22Rv1 (cell line): ENCODE results near the gene WFS1.
A peak's percentile ranks its signal among the peaks of the same experiment; 100 is the strongest.

Experiments used
- H3K27ac ChIP-seq: fragments of 450-650 bp; 2 replicates; pipeline ENCODE4 v1.5.1; 2017
- CTCF ChIP-seq: fragments of 450-650 bp; IDR thresholded peaks from 2 replicates; pipeline ENCODE4 v1.5.1; 2017; ENCODE audit warnings: mild to moderate bottlenecking
- ZFX ChIP-seq: fragments of 450-650 bp; IDR thresholded peaks from 2 replicates; pipeline ENCODE4 v1.6.1; 2017; ENCODE audit warnings: antibody characterized with exemption, borderline replicate concordance

WFS1 gene

DNA sequence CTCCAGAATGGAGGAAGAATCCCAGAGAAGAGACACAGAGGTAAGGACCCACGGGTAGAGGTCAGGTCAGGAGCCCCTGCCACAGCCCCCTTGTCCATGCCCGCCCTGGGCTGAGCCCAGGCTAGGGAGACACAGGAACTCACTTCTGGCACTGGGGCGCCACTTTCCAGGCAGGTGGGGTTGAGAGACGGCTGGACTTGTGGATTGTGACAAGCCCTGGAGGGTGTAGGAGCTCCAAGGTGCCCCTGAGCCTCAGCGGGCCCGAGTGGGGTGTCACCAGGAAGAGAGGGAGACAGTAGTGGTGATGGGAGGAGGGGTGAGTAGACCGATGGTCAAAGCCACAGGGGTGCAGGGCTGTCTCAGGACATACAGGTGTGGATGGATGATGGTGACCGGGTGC lies 58.9 kb downstream of the WFS1 start:
- H3K27ac ChIP-seq, result no peak overlapping the region
- TF ChIP-seq CTCF, result no peak
- no peak for TF ChIP-seq ZFX

DNA sequence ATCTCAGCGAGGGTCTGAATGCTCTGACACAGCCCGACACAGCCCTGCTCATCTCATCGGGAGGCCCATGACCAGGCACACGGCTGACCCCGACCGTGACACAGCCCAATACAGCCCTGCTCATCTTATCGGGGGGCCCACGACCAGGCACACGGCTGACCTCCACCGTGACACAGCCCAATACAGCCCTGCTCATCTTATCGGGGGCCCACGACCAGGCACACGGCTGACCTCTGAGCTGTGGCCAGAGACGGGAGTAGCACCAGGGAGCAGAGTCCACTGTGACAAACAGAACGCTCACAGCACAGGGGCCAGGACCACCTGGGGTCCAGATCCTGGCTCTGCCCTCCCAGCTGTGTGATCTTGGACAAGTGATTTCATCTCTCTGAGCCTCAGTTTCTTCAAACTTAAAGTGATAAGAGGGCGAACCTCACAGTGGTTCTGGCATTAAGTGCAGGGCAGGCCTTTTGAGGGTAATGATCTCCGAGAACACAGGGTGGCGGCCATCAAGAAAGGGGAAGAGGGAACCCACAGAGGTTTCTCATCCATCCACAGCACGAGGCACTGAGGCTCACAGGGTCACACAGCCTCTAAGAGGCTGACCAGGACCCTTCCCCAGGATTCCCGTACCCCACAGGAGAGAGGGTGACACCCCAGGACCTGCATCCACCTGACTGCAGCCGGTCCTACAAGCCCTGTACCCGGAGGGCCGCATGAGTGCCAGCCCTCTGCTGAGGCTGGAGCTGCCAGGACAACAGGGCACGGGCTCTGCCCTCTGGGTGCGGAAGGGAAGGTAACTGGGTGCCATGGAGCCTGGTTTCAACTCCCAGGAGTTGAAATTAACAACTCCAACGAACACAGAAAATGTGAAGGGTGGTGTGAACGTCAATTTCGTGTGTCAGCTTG lies 60.1 kb downstream of the WFS1 start:
- TF ChIP-seq ZFX (no peak), CTCF (no peak)
- no peak overlapping the region for H3K27ac ChIP-seq

DNA sequence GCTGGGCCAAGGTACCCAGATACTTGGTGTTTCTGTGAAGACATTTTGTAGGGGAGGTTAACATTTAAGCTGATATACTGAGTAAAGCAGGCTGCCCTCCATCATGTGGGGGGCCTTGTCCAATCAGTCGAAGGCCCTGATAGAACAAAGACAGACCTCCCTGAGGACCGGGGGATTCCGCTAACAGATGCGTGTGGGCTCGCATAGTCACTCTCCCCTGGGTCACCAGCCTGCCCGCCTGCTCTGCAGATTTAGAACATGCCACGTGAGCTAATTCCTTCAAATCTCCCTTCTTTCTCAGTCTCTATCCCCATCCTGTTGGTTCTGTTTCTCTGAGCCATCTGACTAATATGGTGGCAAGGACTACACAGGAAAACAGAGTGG lies 60.7 kb downstream of the WFS1 start:
- H3K27ac ChIP-seq, result no peak overlapping the region
- TF ChIP-seq CTCF (no peak), ZFX (no peak)

GRCh38 chr4:6331018-6331417 lies 61.4 kb downstream of the WFS1 start:
- H3K27ac ChIP-seq, result no peak overlapping the region
- TF ChIP-seq ZFX, result no peak
- TF ChIP-seq CTCF, result peak; percentile 83

GRCh38 chr4:6331468-6331867 lies 61.8 kb downstream of the WFS1 start:
- TF ChIP-seq ZFX (no peak), CTCF (no peak)
- H3K27ac ChIP-seq, result no peak overlapping the region

GRCh38 chr4:6332042-6332668 lies 62.5 kb downstream of the WFS1 start:
- peak; percentile 87 for TF ChIP-seq CTCF
- no peak for TF ChIP-seq ZFX
- H3K27ac ChIP-seq, result no peak overlapping the region

DNA sequence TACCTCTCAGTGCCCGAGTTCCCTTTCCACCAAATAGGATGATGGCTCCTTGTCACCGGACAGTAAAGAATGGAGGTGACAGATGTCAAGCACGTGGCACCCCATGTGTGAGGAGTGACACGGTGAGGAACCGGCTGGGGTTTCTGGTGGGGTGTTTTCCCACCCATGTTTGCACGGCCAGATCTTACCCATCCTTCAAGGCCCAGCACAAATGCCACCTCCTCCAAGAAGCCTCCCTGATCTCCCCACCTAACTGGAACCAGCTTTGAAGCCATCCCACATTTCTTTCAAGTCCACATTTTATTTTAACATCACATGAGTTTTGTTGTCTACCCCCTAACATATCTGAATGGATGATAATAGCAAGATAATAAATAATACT lies 63.0 kb downstream of the WFS1 start:
- no peak overlapping the region for H3K27ac ChIP-seq
- no peak for TF ChIP-seq CTCF
- TF ChIP-seq ZFX, result no peak
